Effector memory CD4-positive, alpha-beta T cell (primary cell): ENCODE results near the gene ILDR1.

Source experiments
- DNase-seq, 3 donors: peaks; one replicate each; pipeline ENCODE4 v3.0.0-alpha.2; 2020
- H3K27ac ChIP-seq: 2 replicates; pipeline ENCODE4 v1.7.0; 2013; ENCODE audit warnings: mild to moderate bottlenecking, low read length, moderate library complexity; ENCODE audit not compliant: insufficient read depth, poor library complexity, severe bottlenecking
- H3K27me3 ChIP-seq: replicated peaks from 2 replicates; pipeline ENCODE4 v1.7.0; 2013; ENCODE audit warnings: mild to moderate bottlenecking, low read length; ENCODE audit not compliant: insufficient read depth, control insufficient read depth, poor library complexity, severe bottlenecking
- H3K36me3 ChIP-seq: 2 replicates; pipeline ENCODE4 v1.7.0; 2013; ENCODE audit warnings: mild to moderate bottlenecking, low read length, moderate library complexity; ENCODE audit not compliant: control insufficient read depth, insufficient read depth
- H3K4me1 ChIP-seq: 2 replicates; pipeline ENCODE4 v1.7.0; 2013; ENCODE audit warnings: low read length, mild to moderate bottlenecking; ENCODE audit not compliant: control insufficient read depth, insufficient read depth, poor library complexity, severe bottlenecking
- H3K4me3 ChIP-seq: 2 replicates; pipeline ENCODE4 v1.7.0; 2013; ENCODE audit warnings: low read length, low read depth, mild to moderate bottlenecking; ENCODE audit not compliant: insufficient read depth, poor library complexity, severe bottlenecking
- H3K9me3 ChIP-seq: 2 replicates; pipeline ENCODE4 v1.7.0; 2013; ENCODE audit warnings: mild to moderate bottlenecking, low read length, moderate library complexity; ENCODE audit not compliant: control insufficient read depth

The ILDR1 gene

GRCh38 chr3:122004107-122004506 lies 17.9 kb downstream of the ILDR1 start:
- no peaks in the 10 kb centered on the region for H3K9me3 ChIP-seq
- H3K27me3 ChIP-seq: no peaks in the 10 kb centered on the region
- H3K4me3 ChIP-seq: no peak overlapping the region
- DNase-seq: no peak
- no peak overlapping the region for H3K27ac ChIP-seq
- no peaks in the 10 kb centered on the region for H3K36me3 ChIP-seq
- no peaks in the 10 kb centered on the region for H3K4me1 ChIP-seq

- no peak overlapping the region for H3K27ac ChIP-seq
- no peaks in the 10 kb centered on the region for H3K27me3 ChIP-seq
- no peaks in the 10 kb centered on the region for H3K9me3 ChIP-seq
- no peaks in the 10 kb centered on the region for H3K36me3 ChIP-seq
- no peak overlapping the region for H3K4me3 ChIP-seq
- H3K4me1 ChIP-seq: no peaks in the 10 kb centered on the region
- DNase-seq: no peak
Observed at GRCh38 chr3:122003606-122004005, 18.4 kb downstream of the ILDR1 start.

GRCh38 chr3:122003112-122003511 lies 18.9 kb downstream of the ILDR1 start:
- Histone ChIP-seq H3K4me1 (no peaks in the 10 kb centered on the region), H3K4me3 (no peak overlapping the region), H3K36me3 (no peaks in the 10 kb centered on the region), H3K9me3 (no peaks in the 10 kb centered on the region), H3K27ac (no peak overlapping the region), H3K27me3 (no peaks in the 10 kb centered on the region)
- DNase-seq: no peak

GRCh38 chr3:122002611-122003010 lies 19.4 kb downstream of the ILDR1 start:
- Histone ChIP-seq H3K36me3 (no peaks in the 10 kb centered on the region), H3K27me3 (no peaks in the 10 kb centered on the region), H3K9me3 (no peaks in the 10 kb centered on the region), H3K4me3 (no peak overlapping the region), H3K27ac (no peak overlapping the region), H3K4me1 (no peaks in the 10 kb centered on the region)
- no peak for DNase-seq

GRCh38 chr3:122001892-122002291 lies 20.2 kb downstream of the ILDR1 start:
- Histone ChIP-seq H3K4me3 (no peak overlapping the region), H3K4me1 (no peaks in the 10 kb centered on the region), H3K27me3 (no peaks in the 10 kb centered on the region), H3K27ac (no peak overlapping the region), H3K9me3 (no peaks in the 10 kb centered on the region), H3K36me3 (no peaks in the 10 kb centered on the region)
- no peak for DNase-seq

- H3K4me1 ChIP-seq: no peaks in the 10 kb centered on the region
- no peak overlapping the region for H3K27ac ChIP-seq
- H3K27me3 ChIP-seq: no peaks in the 10 kb centered on the region
- DNase-seq: no peak
- H3K4me3 ChIP-seq: no peak overlapping the region
- no peaks in the 10 kb centered on the region for H3K9me3 ChIP-seq
- no peaks in the 10 kb centered on the region for H3K36me3 ChIP-seq
Observed at GRCh38 chr3:122000936-122001605, 21.0 kb downstream of the ILDR1 start.

- H3K9me3 ChIP-seq: no peaks in the 10 kb centered on the region
- no peak overlapping the region for H3K4me3 ChIP-seq
- H3K27me3 ChIP-seq: no peaks in the 10 kb centered on the region
- no peaks in the 10 kb centered on the region for H3K36me3 ChIP-seq
- H3K4me1 ChIP-seq: peaks cover 2% of the 10 kb centered on the region
- H3K27ac ChIP-seq: no peak overlapping the region
- DNase-seq: no peak
Observed at GRCh38 chr3:121999931-122000330, 22.1 kb downstream of the ILDR1 start.

GRCh38 chr3:121998611-121999473 lies 23.2 kb downstream of the ILDR1 start:
- no peak overlapping the region for H3K27ac ChIP-seq
- no peak for DNase-seq
- H3K4me3 ChIP-seq: no peak overlapping the region
- H3K4me1 ChIP-seq: peaks cover 2% of the 10 kb centered on the region
- no peaks in the 10 kb centered on the region for H3K9me3 ChIP-seq
- no peaks in the 10 kb centered on the region for H3K36me3 ChIP-seq
- H3K27me3 ChIP-seq: no peaks in the 10 kb centered on the region

- no peaks in the 10 kb centered on the region for H3K9me3 ChIP-seq
- H3K4me1 ChIP-seq: peaks cover 2% of the 10 kb centered on the region
- H3K27ac ChIP-seq: no peak overlapping the region
Observed at GRCh38 chr3:121998030-121998580, 23.9 kb downstream of the ILDR1 start.

GRCh38 chr3:121997372-121997771 lies 24.7 kb downstream of the ILDR1 start:
- Histone ChIP-seq H3K4me1 (peaks cover 2% of the 10 kb centered on the region), H3K27ac (no peak overlapping the region), H3K9me3 (no peaks in the 10 kb centered on the region), H3K27me3 (no peaks in the 10 kb centered on the region), H3K4me3 (no peak overlapping the region), H3K36me3 (no peaks in the 10 kb centered on the region)
- no peak for DNase-seq

More at GRCh38 chr3:121998030-121998580, 23.9 kb downstream of the ILDR1 start:
- Histone ChIP-seq H3K4me3 (no peak overlapping the region), H3K27me3 (no peaks in the 10 kb centered on the region), H3K36me3 (no peaks in the 10 kb centered on the region)
- DNase-seq: no peak
